Cardiac fibroblast (primary cell): ENCODE results near the gene STAB1.

ENCODE experiments used
- DNase-seq, 2 donors: peaks; one replicate each; pipeline versions ENCODE4 v3.0.0 to v3.0.0-alpha.2; 2010; ENCODE audit warnings: low read depth in 2 of 2
- H3K4me3 ChIP-seq, 2 donors: replicated peaks in 1 of 2; 1 replicate in 1 of 2; 2 replicates in 1 of 2; pipeline ENCODE4 v1.5.1; 2011; ENCODE audit warnings: low read depth in 2 of 2, low read length in 2 of 2, mild to moderate bottlenecking in 2 of 2, moderate library complexity in 1 of 2
- CTCF ChIP-seq: IDR thresholded peaks from one replicate; pipeline ENCODE4 v1.5.1; 2011; ENCODE audit warnings: low read depth, mild to moderate bottlenecking, low read length, inconsistent platforms

Gene STAB1

GRCh38 chr3:52481819-52482521, 13.2 kb upstream of the STAB1 start:
- peak; percentile 20 to 30 for DNase-seq
- no peak overlapping the region for H3K4me3 ChIP-seq
- peak; percentile 61 for TF ChIP-seq CTCF

DNA sequence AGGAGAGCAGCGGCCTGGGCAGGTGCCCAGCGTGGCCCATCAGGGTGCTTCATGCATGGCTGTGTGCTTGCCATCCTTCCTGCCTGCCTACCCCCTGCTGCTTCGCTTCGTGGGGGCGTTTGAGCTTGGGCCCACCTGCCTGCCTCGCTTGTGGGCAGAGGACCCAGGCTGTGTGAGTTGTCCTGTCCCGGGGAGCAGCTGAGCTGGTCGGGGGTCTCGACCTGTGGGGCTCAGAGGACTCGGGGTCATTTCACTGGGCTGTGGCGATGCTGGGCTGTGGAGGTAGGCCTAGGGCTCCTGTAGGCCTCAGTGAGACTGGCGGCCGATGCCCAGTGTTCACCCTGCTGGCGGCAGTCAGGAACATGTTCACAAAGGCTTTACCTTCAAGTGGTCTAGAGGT, 12.1 kb upstream of the STAB1 start:
- no peak for DNase-seq
- no peak for TF ChIP-seq CTCF
- no peak overlapping the region for H3K4me3 ChIP-seq

- peak in 1 of 2 donors; percentile 64 for DNase-seq
- TF ChIP-seq CTCF, result no peak
- no peak overlapping the region for H3K4me3 ChIP-seq
These were observed 11.4 kb upstream of the STAB1 start for GRCh38 chr3:52483577-52484381.

DNA sequence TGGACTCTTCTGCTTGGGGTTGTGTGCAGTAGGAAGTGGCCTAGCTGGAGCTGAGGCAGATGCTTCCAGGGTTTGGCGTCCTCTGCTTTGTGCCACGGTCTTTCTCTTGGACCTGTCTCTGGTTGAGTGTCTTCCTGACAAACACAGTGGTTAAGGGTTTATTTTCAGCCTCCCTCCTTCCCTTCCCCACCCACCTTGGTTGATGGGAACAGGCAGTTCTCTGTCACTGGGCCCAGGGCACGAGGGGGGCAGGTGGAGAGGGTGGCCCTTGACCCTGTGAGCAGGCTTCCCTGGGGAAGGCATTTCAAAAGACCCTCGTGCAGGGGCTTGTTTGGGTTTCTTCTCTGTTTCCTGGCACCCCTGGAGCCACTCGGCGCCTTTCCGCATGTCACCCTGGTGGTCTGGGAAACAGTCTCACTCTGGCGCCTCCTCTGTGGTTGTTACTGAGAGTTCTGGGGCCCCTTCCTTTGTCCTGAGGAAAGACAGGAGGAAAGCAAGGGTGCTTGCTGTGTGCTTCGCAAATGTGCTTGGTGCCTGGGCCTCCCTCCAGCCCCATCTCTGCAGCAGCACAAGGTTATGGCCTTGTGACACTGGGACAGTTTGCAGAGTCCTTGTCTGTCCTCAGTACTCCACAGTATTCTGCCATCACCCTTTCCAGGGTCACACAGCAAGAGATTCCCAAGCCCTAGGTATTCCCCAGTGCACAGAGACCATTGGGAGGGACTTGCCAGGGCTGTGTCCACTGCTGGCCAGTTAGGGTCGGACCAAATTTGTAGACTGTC, 10.3 kb upstream of the STAB1 start:
- TF ChIP-seq CTCF, result no peak

DNA sequence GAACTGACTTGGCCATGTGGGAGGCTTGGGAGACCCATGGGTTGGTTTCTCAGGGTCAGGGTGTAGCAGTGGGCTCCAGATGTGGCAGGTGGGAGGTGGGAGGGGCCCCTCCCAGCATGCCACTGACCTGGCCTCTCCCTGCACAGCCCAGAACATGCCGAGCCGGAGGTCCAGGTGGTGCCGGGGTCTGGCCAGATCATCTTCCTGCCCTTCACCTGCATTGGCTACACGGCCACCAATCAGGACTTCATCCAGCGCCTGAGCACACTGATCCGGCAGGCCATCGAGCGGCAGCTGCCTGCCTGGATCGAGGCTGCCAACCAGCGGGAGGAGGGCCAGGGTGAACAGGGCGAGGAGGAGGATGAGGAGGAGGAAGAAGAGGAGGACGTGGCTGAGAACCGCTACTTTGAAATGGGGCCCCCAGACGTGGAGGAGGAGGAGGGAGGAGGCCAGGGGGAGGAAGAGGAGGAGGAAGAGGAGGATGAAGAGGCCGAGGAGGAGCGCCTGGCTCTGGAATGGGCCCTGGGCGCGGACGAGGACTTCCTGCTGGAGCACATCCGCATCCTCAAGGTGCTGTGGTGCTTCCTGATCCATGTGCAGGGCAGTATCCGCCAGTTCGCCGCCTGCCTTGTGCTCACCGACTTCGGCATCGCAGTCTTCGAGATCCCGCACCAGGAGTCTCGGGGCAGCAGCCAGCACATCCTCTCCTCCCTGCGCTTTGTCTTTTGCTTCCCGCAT, 7.9 kb upstream of the STAB1 start:
- TF ChIP-seq CTCF, result no peak

More for the DNA sequence above, 10.3 kb upstream of the STAB1 start:
- DNase-seq, result no peak
- H3K4me3 ChIP-seq, result no peak overlapping the region

More for the DNA sequence above, 7.9 kb upstream of the STAB1 start:
- H3K4me3 ChIP-seq, result no peak overlapping the region
- DNase-seq, result no peak
